MCF 10A (cell line): Measurements from ENCODE around the gene LMAN1. TPM values are rescaled to one million over a fixed set of nuclear protein-coding genes. Genes with fewer than 3 reads are reported as not detected.

Experiments used
- BruUV-seq: library from RNA; stranded (reverse); fragments of 400-500 nt; replicated peaks from 2 replicates; lab custom pipeline; 2021; lab: Mats Ljungman, UMichigan
- CTCF ChIA-PET: fragments of 300-600 bp; sonication (Branson Sonifier 250); formaldehyde crosslinking; extraction: SDS; loops from one replicate; lab custom pipeline; 2021; ENCODE audit warnings: antibody characterized with exemption, inconsistent platforms; lab: Yijun Ruan, JAX
- POLR2A ChIA-PET: fragments of 300-600, 350-650 bp; sonication (Branson Sonifier 250); formaldehyde crosslinking; extraction: SDS; loops from one replicate; lab custom pipeline; 2020; ENCODE audit warnings: antibody characterized with exemption, inconsistent platforms; lab: Yijun Ruan, JAX
- DNase-seq: peaks from one replicate; pipeline ENCODE4 v3.0.0-alpha.2; 2018; ENCODE audit not compliant: unreplicated experiment
- H3K27ac Mint-ChIP-seq: one replicate; pipeline ENCODE4 v1.8.0; 2022; ENCODE audit warnings: mild to moderate bottlenecking, low read depth, mixed read lengths; ENCODE audit not compliant: unreplicated experiment
- H3K27me3 Mint-ChIP-seq: one replicate; pipeline ENCODE4 v1.8.0; 2022; ENCODE audit warnings: mixed read lengths; ENCODE audit not compliant: insufficient read depth, unreplicated experiment
- H3K36me3 Mint-ChIP-seq: one replicate; pipeline ENCODE4 v1.8.0; 2022; ENCODE audit warnings: mild to moderate bottlenecking, moderate library complexity, mixed read lengths; ENCODE audit not compliant: insufficient read depth, unreplicated experiment
- H3K4me1 Mint-ChIP-seq: one replicate; pipeline ENCODE4 v1.8.0; 2022; ENCODE audit warnings: mixed read lengths; ENCODE audit not compliant: insufficient read depth, unreplicated experiment
- H3K4me3 Mint-ChIP-seq: one replicate; pipeline ENCODE4 v1.8.0; 2022; ENCODE audit warnings: mild to moderate bottlenecking, moderate library complexity, mixed read lengths; ENCODE audit not compliant: unreplicated experiment
- H3K9me3 Mint-ChIP-seq: one replicate; pipeline ENCODE4 v1.8.0; 2022; ENCODE audit warnings: mixed read lengths; ENCODE audit not compliant: unreplicated experiment
- CTCF ChIP-seq: fragments of 200-600 bp; IDR thresholded peaks from one replicate; pipeline ENCODE4 v1.8.0; 2022; ENCODE audit warnings: antibody characterized with exemption, mild to moderate bottlenecking; ENCODE audit not compliant: unreplicated experiment
- intact Hi-C: fragments of 100-400 bp; cut with micrococcal nuclease; formaldehyde crosslinking; loops from 2 replicates; pipeline ENCODE4 v1.14.1; 2022
- total RNA-seq: library from RNA; stranded (reverse); gene quantifications from 2 replicates; pipeline ENCODE4 v1.2.3, GENCODE V29; 2022

Gene LMAN1
- total RNA-seq, 1 experiment from 2014 or later = 168 TPM

DNA sequence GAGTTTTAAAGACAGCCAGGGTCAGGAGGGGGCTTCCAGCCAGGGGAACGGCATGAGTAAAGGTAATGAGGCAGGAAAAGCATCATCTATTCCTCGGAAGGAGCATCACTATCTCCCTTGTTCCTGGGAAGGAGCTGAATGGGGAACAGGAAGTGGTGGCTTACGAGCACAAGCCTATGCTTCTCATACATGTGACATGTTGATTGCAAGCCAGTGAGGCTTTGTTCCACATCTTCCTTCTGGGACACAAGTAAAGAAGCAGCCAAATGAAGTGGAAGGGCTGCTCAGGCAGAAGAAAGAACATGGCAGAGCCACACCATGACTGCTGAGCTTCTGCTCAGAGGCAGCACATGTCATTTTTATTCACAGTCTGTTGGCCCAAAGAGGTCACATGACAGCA, 15.1 kb upstream of the LMAN1 start:
- ChIA-PET CTCF (interaction anchor here (0.6 to 1.2 kb wide), 6 partner anchors 11 to 593 kb away, joined by 3 to 5 read pairs (median 3); no protein-coding TSS in a partner anchor), POLR2A (interaction anchor here (1.0 kb wide), 1 partner anchor 15 kb away, joined by 4 read pairs; no protein-coding TSS in a partner anchor)
- no peaks in the 10 kb centered on the region for H3K9me3 Mint-ChIP-seq
- no peaks in the 10 kb centered on the region for H3K4me1 Mint-ChIP-seq
- no TSS peak for BruUV-seq
- TF ChIP-seq CTCF = no peak
- peaks cover 27% of the 10 kb centered on the region for H3K27me3 Mint-ChIP-seq
- H3K27ac Mint-ChIP-seq = no peak overlapping the region
- no peaks in the 10 kb centered on the region for H3K36me3 Mint-ChIP-seq
- intact Hi-C loops = no loop called here
- no peak overlapping the region for H3K4me3 Mint-ChIP-seq
- no peak for DNase-seq

- POLR2A ChIA-PET = no interaction called here
- Mint-ChIP-seq H3K9me3 (no peaks in the 10 kb centered on the region), H3K27me3 (peaks cover 15% of the 10 kb centered on the region), H3K36me3 (no peaks in the 10 kb centered on the region), H3K4me1 (no peaks in the 10 kb centered on the region), H3K4me3 (no peak overlapping the region), H3K27ac (no peak overlapping the region)
- intact Hi-C loops = no loop called here
- CTCF ChIA-PET = interaction anchor here (1.2 kb wide), 1 partner anchor 122 kb away, joined by 5 read pairs; no protein-coding TSS in a partner anchor
- BruUV-seq = no TSS peak
- no peak for DNase-seq
- TF ChIP-seq CTCF = no peak
Measured at GRCh38 chr18:59372975-59373374, 13.9 kb upstream of the LMAN1 start.

DNA sequence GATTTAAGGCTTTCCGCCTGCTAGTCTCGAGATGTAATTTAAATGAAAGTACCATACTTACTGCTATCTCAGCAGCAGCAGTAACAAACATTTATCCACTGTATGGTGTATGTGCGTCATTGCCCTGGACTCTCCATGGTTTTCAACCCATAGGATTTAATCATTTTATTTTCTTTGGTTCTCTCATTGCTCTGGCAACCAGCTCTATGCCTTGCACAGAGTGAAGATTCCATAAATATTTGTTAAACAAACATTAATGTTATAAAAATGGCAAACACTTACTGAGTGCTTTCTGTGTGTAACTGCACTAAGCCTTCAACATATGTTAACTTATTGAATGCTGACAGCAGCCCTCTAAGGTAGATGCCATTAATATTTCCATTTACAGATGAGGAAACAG, 1.3 kb upstream of the LMAN1 start:
- CTCF ChIA-PET = interaction anchor here (0.5 to 1.1 kb wide), 3 partner anchors 40 to 278 kb away, joined by 3 read pairs; no protein-coding TSS in a partner anchor
- no peak overlapping the region for H3K4me3 Mint-ChIP-seq
- peaks cover 3% of the 10 kb centered on the region for H3K36me3 Mint-ChIP-seq
- DNase-seq = no peak
- peaks cover 11% of the 10 kb centered on the region for H3K4me1 Mint-ChIP-seq
- TF ChIP-seq CTCF = no peak
- no peaks in the 10 kb centered on the region for H3K9me3 Mint-ChIP-seq
- intact Hi-C loops = no loop called here
- H3K27ac Mint-ChIP-seq = no peak overlapping the region
- POLR2A ChIA-PET = interaction anchor here (0.7 to 1.1 kb wide), 2 partner anchors 51 to 874 kb away, joined by 3 to 4 read pairs; no protein-coding TSS in a partner anchor
- peaks cover 16% of the 10 kb centered on the region for H3K27me3 Mint-ChIP-seq
- no TSS peak for BruUV-seq

DNA sequence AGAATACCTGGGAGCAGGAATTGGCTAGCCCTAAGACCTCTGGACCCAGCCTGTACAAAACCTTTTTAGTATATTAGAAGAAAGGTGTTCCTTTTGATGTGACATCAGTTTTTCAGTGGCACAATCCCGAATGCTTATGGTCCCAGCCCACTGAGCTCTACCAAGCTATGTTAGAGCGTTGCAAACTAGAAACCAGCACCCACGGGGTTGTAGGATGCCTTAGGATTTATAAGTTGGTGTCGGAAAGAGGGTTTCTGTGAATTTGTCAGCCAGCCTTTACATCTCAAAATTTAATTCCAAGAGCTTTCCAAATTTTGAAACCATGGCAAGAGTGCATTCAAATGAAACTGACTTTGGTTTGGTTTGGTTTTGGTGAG, 499 bp upstream of the LMAN1 start:
- TF ChIP-seq CTCF = no peak
- peak overlapping the region; percentile 92 for H3K27ac Mint-ChIP-seq
- H3K4me3 Mint-ChIP-seq = peak overlapping the region; percentile 81
- BruUV-seq = no TSS peak
- ChIA-PET POLR2A (interaction anchor here (0.6 to 2.7 kb wide), 16 partner anchors 10 to 1457 kb away, joined by 3 to 10 read pairs (median 3); no protein-coding TSS in a partner anchor), CTCF (interaction anchor here (0.7 to 1.6 kb wide), 5 partner anchors 18 to 464 kb away, joined by 3 to 6 read pairs (median 5); no protein-coding TSS in a partner anchor)
- H3K36me3 Mint-ChIP-seq = peaks cover 11% of the 10 kb centered on the region
- intact Hi-C loops = no loop called here
- DNase-seq = no peak
- peaks cover 14% of the 10 kb centered on the region for H3K27me3 Mint-ChIP-seq
- no peaks in the 10 kb centered on the region for H3K9me3 Mint-ChIP-seq
- peaks cover 11% of the 10 kb centered on the region for H3K4me1 Mint-ChIP-seq
